ENCODE data around the gene PLEKHG5. TPM values are rescaled to one million over a fixed set of nuclear protein-coding genes. Genes with fewer than 3 reads are reported as not detected.

The PLEKHG5 gene
- total RNA-seq, 1 donor from 2014 or later = 12.2 TPM

- no peak for DNase-seq
- Histone ChIP-seq H3K9me3 (no peaks in the 10 kb centered on the region), H3K36me3 (peaks cover 83% of the 10 kb centered on the region), H3K4me1 (no peaks in the 10 kb centered on the region), H3K27ac (no peak overlapping the region), H3K4me3 (no peak overlapping the region), H3K27me3 (no peaks in the 10 kb centered on the region)
- ATAC-seq = no peak
- TF ChIP-seq, protein P1, sequence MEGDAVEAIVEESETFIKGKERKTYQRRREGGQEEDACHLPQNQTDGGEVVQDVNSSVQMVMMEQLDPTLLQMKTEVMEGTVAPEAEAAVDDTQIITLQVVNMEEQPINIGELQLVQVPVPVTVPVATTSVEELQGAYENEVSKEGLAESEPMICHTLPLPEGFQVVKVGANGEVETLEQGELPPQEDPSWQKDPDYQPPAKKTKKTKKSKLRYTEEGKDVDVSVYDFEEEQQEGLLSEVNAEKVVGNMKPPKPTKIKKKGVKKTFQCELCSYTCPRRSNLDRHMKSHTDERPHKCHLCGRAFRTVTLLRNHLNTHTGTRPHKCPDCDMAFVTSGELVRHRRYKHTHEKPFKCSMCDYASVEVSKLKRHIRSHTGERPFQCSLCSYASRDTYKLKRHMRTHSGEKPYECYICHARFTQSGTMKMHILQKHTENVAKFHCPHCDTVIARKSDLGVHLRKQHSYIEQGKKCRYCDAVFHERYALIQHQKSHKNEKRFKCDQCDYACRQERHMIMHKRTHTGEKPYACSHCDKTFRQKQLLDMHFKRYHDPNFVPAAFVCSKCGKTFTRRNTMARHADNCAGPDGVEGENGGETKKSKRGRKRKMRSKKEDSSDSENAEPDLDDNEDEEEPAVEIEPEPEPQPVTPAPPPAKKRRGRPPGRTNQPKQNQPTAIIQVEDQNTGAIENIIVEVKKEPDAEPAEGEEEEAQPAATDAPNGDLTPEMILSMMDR (IDR thresholded peaks at IDR 0.05) = no peak
- intact Hi-C loops (cut with DNase I) = no loop called here
These were observed 40.5 kb upstream of the PLEKHG5 start for GRCh38 chr1:6531996-6532395.

DNA sequence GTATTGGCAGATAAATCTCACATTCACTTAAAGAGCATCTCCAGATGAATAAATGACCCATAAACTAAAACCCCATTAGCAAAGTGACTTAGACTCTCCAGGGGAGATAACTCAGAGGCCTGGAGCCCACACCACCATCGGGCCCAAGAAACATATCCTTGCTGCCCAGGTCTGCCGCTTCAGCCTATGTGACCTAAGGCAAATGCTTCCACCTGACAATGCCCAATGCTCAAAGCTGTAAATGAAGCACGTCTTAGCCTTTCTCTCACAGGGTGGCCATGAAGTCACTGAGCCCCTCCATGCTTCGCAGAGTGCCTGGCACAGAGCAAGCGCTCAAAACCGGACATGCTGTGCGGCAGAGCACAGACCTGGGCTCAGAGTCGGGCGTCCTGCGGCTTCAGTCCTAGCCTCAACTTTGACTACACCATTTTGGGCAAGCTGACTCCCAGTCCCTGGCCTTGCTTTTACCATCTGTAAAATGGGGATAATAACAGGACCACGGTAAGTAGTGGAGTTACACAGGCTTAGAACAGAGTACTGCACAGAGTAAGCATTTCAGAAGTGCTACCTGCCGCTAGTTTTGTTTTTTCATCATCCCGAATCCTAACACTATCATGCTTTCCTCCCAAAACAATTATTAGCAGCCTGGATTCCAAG is 39.2 kb upstream of the PLEKHG5 start:
- H3K4me3 ChIP-seq = no peak overlapping the region
- no peaks in the 10 kb centered on the region for H3K4me1 ChIP-seq
- intact Hi-C loops (cut with DNase I) = no loop called here
- peaks cover 86% of the 10 kb centered on the region for H3K36me3 ChIP-seq
- TF ChIP-seq, protein P1 (IDR thresholded peaks at IDR 0.05) = no peak
- no peaks in the 10 kb centered on the region for H3K9me3 ChIP-seq
- H3K27me3 ChIP-seq = no peaks in the 10 kb centered on the region
- no peak overlapping the region for H3K27ac ChIP-seq
- DNase-seq = no peak
- no peak for ATAC-seq

GRCh38 chr1:6528492-6528891 is 37.0 kb upstream of the PLEKHG5 start:
- Histone ChIP-seq H3K27ac (no peak overlapping the region), H3K4me3 (no peak overlapping the region), H3K4me1 (no peaks in the 10 kb centered on the region), H3K36me3 (peaks cover 83% of the 10 kb centered on the region), H3K27me3 (no peaks in the 10 kb centered on the region), H3K9me3 (no peaks in the 10 kb centered on the region)
- no peak for ATAC-seq
- TF ChIP-seq, protein P1 (IDR thresholded peaks at IDR 0.05) = no peak
- DNase-seq = no peak
- intact Hi-C loops (cut with DNase I) = no loop called here

DNA sequence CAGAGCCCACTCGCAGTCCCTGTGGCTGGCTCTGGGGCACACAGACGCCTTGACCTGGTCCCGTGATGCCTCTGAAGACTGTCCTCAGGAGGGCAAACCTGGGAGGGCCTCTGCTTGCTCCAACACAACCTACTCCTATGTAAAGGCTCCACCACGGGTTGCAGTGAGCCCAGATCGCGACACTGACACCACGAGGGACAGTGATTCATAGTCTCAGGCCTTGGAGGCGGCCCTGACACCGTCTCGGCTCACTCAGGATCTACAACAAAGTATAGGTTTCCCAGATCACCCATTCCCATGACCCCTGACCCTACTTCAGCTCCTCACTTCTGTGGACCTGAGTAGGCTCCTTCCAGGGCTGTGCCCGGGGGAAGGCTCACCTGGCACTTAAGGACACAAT is 34.8 kb upstream of the PLEKHG5 start:
- ATAC-seq (no peak), DNase-seq (no peak)
- TF ChIP-seq, protein P1 (IDR thresholded peaks at IDR 0.05) = no peak
- peaks cover 61% of the 10 kb centered on the region for H3K36me3 ChIP-seq
- H3K27ac ChIP-seq = no peak overlapping the region
- intact Hi-C loops (cut with DNase I) = no loop called here
- no peaks in the 10 kb centered on the region for H3K4me1 ChIP-seq
- H3K9me3 ChIP-seq = no peaks in the 10 kb centered on the region
- no peaks in the 10 kb centered on the region for H3K27me3 ChIP-seq
- H3K4me3 ChIP-seq = no peak overlapping the region

- Histone ChIP-seq H3K4me1 (no peaks in the 10 kb centered on the region), H3K4me3 (no peak overlapping the region), H3K27me3 (no peaks in the 10 kb centered on the region), H3K36me3 (peaks cover 35% of the 10 kb centered on the region), H3K9me3 (no peaks in the 10 kb centered on the region), H3K27ac (no peak overlapping the region)
- TF ChIP-seq, protein P1 (IDR thresholded peaks at IDR 0.05) = peak; percentile 41
- intact Hi-C loops (cut with DNase I) = no loop called here
- ATAC-seq (peak; percentile 86), DNase-seq (no peak)
These were observed 32.1 kb upstream of the PLEKHG5 start for GRCh38 chr1:6523566-6523965.

- intact Hi-C loops (cut with DNase I) = no loop called here
These were observed 30.1 kb upstream of the PLEKHG5 start for GRCh38 chr1:6521536-6521935.

More at GRCh38 chr1:6521536-6521935, 30.1 kb upstream of the PLEKHG5 start:
- Histone ChIP-seq H3K4me3 (no peak overlapping the region), H3K36me3 (peaks cover 19% of the 10 kb centered on the region), H3K27ac (no peak overlapping the region), H3K9me3 (no peaks in the 10 kb centered on the region), H3K4me1 (no peaks in the 10 kb centered on the region), H3K27me3 (no peaks in the 10 kb centered on the region)
- DNase-seq (no peak), ATAC-seq (no peak)
- TF ChIP-seq, protein P1 (IDR thresholded peaks at IDR 0.05) = no peak
